NCI-H146 treated with DMSO at 0.1 percent for 48 hours (cell line): ENCODE results near the gene RCAN1.
"Not testable (repeated sequence)": the region's sequence is repeated elsewhere in the genome, so short reads cannot be mapped to it uniquely, and the experiment has no call there.

ENCODE experiments used
- DNase-seq: peaks from one replicate; lab custom pipeline; 2025; ENCODE audit not compliant: unreplicated experiment; lab: John Stamatoyannopoulos, UW

RCAN1 gene

DNA sequence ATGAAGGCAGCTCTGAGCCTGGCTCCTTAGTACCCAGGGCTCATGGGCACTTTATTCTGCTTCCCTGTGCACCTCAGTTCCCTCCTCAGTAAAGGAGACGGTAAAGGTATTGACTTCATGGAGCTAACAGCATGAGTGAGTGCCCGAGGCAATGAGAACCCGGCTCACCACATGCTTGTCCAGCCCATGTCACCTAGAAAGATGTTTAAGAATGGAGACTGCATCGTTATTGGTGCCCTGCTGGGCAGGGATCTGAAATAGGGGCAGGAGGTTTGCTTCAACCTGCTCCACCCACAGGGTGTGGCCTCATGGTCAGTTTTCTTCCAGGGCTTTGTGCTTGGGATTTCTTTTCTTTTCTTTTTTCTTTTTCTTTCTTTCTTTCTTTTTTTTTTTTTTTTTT lies 95.9 kb downstream of the RCAN1 start:
- peak; percentile 2 for DNase-seq

DNA sequence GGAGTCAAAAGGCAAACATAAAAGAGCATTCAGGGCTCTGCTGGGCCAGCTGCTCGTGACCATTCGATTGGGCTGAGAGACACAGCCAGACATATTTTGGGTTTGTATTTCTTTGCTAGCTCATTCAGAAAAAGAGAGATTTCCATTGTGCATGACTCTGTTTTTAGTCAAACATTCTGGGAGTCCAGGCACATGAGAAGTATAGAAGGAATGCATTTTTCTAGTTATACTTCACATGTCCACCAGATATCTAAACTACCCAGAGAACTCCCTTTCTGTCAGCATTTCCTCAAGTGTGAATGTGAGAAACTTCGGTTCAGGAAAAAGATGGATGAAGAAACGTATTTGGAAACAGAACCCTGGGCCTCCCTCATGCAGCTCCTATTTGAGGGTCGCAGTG lies 96.6 kb downstream of the RCAN1 start:
- DNase-seq = no peak

DNA sequence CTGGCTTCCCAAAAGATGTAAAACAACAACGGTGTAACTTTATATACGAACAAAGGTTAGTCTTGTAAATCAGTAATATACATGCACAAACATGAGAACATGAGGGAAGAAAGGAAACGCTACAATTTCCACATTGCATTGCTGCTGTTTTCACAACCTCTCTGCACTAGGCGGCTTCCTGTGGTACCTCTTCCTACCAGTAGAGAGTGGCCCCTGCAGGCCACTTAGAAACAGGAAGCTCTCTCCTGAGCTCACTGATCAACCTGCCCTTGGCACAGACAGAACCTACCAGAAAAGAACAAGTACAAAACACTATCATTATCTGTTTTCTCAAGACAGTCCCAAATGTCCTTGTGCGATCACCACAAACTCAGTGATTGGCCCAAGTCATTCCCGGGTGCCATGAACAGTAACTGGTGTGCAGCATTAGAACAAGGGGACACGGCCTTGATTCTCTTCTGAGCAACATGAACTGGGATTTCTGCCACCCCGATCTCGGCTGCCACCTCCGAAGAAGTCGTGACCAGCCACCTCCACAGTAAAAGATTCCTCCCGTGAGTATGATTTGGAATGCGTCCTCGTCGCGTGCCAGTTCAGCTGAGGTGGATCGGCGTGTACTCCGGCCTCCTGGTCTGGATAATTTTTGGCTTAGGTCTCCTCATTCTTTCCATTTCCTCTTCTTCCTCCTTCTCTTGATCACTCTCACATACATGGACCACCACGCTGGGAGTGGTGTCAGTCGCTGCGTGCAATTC lies 97.2 kb downstream of the RCAN1 start:
- no peak for DNase-seq

DNA sequence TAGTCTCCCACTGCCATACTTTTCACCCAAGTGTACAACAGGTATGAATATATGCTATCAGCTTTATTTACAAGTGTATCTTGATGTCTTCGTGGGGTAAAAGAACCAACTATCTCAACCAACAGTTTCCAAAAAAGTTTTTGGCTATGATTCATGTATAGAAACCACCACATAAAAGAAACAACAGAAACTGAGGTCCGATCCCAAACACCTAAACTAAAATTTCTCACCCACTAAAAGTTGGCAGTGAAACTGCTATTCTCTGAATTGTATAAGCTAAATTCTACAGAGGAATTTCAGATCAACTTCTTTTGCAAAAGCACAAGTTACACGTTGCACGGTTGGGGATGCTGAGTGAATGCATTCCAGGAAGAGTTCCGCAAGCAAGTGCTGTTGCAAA lies 97.9 kb downstream of the RCAN1 start:
- no peak for DNase-seq

DNA sequence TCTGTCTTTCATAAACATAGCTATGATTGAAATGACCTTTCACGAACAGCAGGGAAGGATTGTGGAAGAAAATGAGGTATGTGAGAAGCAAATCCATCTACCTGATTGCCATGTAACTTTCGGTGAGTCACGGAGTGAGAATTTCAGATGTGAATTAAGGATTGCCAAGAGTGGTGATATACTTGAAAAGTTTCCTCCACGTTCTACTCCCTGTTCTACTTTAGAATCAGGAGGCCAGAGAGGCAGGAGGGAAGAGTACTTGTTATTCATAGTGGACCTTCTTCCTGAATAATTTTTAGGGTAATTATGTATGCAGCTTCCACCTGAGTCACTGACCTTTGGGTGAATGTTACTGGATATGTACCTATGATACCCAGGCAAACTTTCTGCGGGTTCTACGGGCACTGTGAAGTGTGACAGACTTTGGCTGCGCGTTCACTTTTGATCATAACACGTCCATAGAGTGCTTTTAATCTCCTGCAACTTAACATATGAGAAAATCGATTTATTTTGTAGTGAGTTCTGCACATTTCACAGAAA lies 100.3 kb downstream of the RCAN1 start:
- DNase-seq = no peak

DNA sequence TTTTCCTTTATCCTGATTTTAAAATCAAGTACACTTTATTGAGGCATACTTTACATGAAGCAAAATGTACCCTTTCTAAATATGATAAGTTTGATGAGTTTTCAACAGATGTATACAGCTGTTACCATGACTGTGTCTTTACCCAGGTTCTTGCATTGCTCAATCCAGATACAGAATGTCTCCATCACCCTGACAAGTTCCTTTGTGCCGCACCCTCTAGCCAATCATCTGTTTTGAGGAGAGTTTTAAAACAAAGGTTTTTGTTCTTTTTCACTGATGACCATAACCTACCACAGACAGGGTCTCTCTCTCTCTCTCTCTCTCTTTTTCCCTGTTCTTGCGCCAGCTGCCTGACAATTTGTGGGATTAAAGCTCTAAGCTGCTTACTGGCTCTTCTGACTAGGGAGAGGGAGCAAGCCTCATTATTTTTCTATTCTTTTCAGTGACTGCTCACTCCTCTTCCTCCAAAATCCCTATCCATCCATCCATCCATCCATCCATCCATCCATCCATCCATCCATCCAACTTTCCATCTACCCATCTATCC lies 101.7 kb downstream of the RCAN1 start:
- DNase-seq = no peak

DNA sequence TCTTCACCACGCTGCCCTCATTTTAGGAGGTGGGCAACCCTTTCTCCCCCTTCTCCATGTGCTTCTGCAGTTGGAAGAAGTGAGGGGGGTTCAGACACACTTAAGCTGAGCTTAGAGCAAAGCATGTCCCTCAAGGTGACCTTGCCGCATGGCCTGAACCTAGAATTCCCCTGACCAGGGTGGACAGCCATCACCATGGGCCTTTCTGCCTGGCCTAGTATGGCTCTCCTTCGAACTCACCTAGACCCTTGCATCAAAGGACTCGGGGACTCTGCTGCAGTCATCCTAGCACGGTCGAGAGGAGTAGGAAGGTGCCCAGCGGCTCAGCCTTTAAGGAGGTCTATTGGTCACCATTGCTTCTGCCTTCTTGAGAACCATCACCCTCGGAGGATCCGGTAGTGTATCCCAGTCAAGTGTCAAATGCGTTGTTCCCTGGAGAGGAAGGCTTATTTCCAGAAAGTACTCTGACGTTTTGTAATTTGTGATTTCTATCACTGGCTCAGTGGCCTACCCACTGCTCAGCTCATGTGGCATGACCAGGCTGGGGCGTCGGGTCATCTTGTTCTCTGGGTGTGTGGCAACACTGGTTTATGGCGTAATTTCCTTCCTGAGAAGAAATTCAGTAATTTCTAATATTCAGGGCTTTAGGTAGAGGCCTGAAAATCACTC lies 103.0 kb downstream of the RCAN1 start, which contains the start of gene KCNE1:
KCNE1 (minus strand) TSS at position 424 of the 669 bp plus-strand sequence. CDS start 62,576 bp downstream, outside the sequence.
- DNase-seq = no peak

DNA sequence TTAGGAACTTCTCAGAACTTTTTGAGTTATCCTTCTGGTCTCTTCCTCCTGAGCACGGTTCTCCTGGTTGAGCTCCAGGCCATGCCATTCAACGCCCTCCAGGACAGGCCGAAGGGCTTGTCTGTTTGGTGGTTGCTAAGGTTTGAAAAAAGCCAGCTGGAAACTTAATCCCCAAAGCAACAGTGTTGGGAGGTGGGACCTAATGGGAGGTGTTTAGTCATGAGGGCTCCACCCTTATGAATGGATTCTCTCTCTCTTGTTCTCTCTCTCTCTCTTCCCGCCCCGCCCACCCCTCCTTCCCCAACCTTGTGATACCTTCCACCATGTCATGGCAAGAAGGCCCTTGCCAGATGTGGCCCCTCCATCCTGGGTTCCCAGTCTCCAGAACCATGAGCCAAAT lies 103.7 kb downstream of the RCAN1 start:
- no peak for DNase-seq

DNA sequence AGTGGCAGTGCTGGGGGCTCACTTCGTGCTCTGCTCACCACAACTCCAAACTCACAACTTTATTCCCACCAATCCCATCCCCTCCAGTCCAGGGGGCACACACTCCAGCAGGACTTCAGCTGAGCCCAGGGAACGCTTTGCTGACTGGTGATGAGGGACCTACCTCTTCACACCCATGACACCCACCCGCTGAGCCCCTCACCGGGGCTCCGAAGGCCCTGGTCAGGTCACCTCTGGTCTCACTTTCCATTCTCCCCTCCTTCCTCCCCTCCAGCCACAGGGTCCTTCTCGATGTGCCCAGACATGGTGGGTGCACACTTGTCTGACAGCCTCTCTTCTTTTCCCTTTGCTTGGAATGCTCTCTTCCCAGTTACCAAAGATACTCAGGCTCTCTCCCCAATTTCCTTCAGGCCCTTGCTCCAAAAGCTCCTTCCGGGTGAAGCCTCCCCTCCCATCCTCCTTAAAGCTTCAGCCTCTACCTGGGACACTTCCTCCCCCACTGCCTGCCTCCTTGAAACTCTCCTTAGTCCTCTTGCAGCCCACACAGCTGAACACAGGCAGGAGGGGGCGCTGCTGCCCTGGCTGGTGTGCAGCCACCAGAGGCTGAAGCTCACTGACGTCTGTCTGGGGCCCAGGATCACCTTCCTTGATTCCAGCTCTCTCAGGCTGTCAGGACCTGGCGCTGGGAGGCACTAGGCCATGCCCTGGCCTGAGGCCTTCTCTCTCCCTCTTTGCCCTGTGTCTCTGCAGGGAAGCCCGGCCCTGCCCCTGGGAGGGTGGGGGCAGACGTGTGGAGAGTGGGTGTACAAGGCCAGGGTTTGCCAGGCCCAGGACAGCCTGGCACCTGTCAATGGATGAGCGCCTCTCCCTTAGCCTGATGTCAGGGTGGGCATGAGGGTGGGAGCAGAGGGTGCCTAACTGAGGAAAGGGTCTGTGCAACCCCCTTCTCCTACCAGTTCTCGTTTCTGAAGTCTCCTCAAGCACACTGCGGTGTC lies 104.5 kb downstream of the RCAN1 start:
- peak; percentile 5 for DNase-seq

DNA sequence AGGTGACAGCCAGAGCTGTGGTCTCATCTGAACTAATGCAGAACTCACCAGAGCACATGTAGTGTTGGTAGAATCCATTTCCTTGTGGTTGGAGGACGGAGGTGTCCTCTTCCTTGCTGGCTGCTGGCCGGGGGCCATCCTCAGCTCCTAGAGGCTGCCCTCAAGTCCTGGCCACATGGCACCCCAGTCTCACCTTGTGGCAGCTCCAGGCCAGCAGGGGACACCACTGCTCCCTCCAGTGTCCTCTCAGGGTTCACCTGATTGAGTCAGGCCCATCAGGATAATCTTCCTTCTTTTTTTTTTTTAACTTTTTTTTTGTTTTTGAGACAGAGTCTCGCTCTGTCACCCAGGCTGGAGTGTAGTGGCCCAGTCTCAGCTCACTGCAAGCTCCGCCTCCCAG lies 105.8 kb downstream of the RCAN1 start:
- DNase-seq = no peak

DNA sequence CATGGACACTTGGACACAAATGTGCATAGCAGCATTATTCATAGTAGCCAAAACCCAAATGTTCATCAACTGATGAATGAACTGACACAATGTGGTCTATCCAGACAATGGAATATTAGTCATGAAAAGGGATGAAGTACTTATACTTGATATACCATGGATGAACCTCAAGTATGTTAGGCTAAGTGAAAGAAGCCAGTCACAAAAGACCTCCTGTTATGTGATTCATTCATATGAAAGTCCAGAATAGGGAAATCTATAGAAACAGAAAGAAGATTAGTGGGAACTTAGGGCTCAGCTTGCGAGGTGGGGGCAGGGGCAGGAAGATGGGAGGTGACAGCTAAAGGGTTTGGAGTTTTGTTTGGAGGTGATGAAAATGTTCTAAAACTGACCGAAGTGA lies 110.3 kb downstream of the RCAN1 start:
- no peak for DNase-seq

DNA sequence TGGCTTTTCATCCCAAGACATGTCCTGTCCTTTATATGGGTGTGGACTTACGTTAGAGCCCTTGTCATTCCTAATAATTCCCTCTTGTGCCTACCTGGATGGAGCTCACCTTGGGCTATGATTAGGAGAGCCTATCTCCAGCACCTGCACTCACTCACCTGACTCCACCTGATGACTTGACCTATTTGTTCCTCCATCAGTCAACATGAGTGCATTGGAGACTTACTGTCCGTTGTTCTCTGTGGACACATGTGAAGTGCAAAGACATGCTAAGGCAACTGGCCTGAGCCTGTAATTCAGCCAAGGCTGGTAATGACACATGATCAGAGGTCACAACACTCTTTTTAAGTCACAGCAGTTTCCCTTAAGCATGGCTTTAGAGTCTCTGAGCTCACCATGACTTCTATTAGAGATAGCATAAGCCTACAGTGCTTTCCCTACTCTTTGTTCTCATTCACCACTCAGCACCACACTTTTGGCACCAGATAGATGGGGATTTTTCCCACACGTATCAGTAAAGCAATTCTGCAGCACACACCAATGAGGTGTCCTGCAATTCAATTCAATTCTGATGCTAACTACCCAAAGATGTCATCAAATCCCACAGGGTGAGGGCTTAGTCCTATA lies 112.3 kb downstream of the RCAN1 start:
- no peak for DNase-seq

DNA sequence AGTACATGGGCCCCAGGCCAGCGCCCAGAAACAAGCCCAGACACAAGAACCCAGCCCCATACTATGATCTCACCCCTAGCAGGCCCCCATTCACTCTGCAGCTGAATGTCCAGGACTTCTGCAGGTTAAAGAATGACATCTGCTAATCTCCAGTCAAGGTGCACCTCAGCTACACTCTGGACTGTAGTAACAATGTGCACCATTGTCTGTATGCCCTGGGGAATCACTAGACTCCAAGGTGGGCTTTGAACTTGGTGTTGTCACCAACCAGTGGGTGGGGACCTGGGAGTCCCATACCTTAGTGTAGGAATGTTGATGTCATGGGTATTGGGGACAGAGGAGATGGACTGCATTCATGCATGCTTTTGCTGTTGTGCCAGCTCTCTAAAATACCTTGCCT lies 113.2 kb downstream of the RCAN1 start:
- DNase-seq = no peak

DNA sequence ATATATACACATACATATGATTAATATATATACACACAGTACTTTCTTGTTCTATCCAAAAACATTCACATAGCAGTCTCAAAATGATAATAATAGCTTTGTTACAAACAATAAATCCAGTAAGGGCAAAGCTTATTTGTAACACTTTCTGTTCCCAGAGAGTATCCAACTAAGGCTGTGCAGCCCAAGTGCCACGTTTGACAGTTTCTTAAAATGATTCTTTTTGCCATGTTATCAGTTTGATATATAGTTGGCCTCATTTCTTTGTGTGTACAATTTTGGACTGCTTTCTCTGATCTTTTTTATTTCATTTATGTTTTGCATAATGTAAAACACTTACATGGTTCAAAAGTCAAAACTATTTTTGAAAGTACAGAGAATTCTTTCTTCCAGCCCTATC lies 114.7 kb downstream of the RCAN1 start:
- DNase-seq = no peak

DNA sequence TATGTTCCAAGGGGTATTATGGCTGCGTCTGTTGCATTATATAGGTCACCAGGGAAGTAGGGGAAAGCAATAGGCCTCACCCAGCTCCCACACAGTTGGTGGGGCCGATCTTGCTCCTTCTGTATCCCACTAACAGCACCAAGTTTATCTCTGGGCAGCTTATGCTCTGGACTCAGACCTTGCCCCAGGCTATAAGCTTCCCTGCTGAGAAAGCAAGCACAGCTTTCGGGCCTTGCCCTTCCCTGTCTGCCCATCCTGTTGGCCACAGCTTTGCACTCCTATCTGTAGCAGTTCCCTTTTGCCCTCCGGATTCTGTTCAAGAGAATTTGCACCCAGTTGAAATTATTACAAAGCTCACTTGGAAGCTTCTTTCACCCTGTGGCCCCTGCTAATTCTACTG lies 115.8 kb downstream of the RCAN1 start:
- no peak for DNase-seq

DNA sequence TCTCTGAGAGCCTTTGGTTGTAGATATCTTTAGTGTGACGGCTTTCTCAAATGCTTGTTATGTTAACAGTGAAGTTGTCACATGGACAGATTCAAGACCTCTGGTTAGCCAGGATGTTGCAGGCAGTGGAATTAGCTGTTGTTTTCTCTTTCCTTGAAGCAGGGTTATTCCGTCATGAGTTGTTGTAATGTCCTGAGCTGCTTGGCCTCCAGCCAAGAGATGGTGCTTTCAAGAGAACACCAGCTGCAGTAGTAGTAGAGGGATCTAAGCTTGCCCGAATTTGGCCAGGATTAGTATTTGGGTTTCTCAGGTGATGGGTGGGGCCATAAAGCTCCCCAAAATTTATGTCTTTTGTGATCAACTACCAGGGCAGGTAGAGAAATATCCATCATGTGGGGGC lies 116.3 kb downstream of the RCAN1 start:
- DNase-seq = no peak

DNA sequence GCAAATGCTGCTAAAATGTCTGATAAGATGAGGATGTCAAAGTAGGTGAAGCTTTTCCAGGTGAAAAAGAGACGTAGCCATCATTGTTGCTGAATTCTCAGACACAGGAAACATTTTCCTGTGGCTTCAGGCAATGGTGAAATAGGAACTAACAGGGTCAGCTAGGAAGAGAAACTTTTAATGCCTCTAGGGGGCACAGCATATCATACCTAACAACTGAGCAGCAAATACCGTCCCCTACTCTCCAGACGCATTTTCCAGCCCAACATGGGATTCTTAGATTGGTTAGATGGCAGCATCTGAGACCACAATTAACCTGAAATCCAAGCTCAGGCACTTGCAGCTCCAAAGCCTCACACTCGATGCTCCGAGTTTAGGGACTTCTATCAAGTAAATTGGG lies 131.1 kb downstream of the RCAN1 start:
- DNase-seq = not testable (repeated sequence)

DNA sequence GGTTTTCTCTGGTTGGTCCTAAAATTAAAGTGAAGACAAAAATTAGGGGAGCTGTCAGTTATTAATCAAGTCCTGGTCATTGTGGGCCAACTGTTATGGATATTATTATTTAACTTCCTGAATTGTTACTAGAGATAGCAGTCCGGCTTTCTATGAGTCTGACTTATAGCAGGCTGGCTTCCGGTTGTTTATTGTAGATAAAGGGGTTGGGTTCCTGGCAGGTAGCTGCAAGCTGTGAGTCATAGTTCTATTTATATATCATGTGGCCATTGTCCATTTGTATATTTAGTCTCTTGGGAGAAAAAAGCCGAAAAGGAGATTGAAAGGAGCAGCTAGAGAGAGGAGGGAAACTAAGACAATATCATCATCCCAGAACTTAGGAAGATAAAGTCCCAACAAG lies 131.5 kb downstream of the RCAN1 start:
- DNase-seq = not testable (repeated sequence)

DNA sequence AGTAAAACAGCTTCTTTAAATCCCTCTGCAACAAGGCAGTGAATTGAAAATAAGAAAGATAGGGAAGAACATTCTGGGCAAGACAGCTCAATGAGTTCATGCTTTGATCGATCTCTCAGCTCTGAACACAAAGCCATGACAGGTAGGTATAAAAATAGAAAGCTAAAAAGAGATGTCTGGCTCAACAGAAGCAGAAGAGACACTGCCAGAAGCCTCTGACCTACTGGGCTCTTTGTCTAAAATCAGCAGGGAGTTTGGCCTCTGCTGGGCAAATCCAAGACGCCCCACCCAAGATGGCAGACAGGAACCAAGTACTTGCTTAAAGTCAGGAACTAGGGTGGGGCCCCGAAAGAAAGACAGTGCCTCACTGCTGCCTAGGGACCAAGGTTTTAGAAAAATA lies 147.6 kb downstream of the RCAN1 start:
- not testable (repeated sequence) for DNase-seq
